ENCODE data around the gene SLC4A8.

SLC4A8 gene

GRCh38 chr12:51382173-51382572 lies 42.5 kb upstream of the SLC4A8 start:
- DNase-seq (ENCODE audit: extremely low read depth, low read depth) = no peak
- H3K4me3 ChIP-seq (replicated peaks; ENCODE audit: low read depth, low read length) = no peak overlapping the region
- TF ChIP-seq CTCF (IDR thresholded peaks at IDR 0.05; ENCODE audit: low read depth, low read length, missing control alignments) = no peak

- no peak for TF ChIP-seq CTCF (IDR thresholded peaks at IDR 0.05; ENCODE audit: low read depth, low read length, missing control alignments)
- H3K4me3 ChIP-seq (replicated peaks; ENCODE audit: low read depth, low read length) = no peak overlapping the region
- DNase-seq (ENCODE audit: extremely low read depth, low read depth) = no peak
These were observed 41.2 kb upstream of the SLC4A8 start for GRCh38 chr12:51383269-51383905.

- DNase-seq (ENCODE audit: extremely low read depth, low read depth) = no peak
- no peak for TF ChIP-seq CTCF (IDR thresholded peaks at IDR 0.05; ENCODE audit: low read depth, low read length, missing control alignments)
- no peak overlapping the region for H3K4me3 ChIP-seq (replicated peaks; ENCODE audit: low read depth, low read length)
These were observed 38.3 kb upstream of the SLC4A8 start for GRCh38 chr12:51386351-51386750.

GRCh38 chr12:51388069-51388799 lies 36.4 kb upstream of the SLC4A8 start:
- DNase-seq (ENCODE audit: extremely low read depth, low read depth) = no peak
- no peak for TF ChIP-seq CTCF (IDR thresholded peaks at IDR 0.05; ENCODE audit: low read depth, low read length, missing control alignments)
- no peak overlapping the region for H3K4me3 ChIP-seq (replicated peaks; ENCODE audit: low read depth, low read length)

GRCh38 chr12:51388846-51389245 lies 35.8 kb upstream of the SLC4A8 start:
- no peak for TF ChIP-seq CTCF (IDR thresholded peaks at IDR 0.05; ENCODE audit: low read depth, low read length, missing control alignments)
- H3K4me3 ChIP-seq (replicated peaks; ENCODE audit: low read depth, low read length) = no peak overlapping the region
- DNase-seq (ENCODE audit: extremely low read depth, low read depth) = no peak

- no peak overlapping the region for H3K4me3 ChIP-seq (replicated peaks; ENCODE audit: low read depth, low read length)
- no peak for TF ChIP-seq CTCF (IDR thresholded peaks at IDR 0.05; ENCODE audit: low read depth, low read length, missing control alignments)
- DNase-seq (ENCODE audit: extremely low read depth, low read depth) = peak; percentile 54
These were observed 35.2 kb upstream of the SLC4A8 start for GRCh38 chr12:51389302-51389999.

Data from HFF-Myc (cell line).